Measurements from ENCODE around the gene SLC27A2. TPM values are rescaled to one million over a fixed set of nuclear protein-coding genes. Genes with fewer than 3 reads are reported as not detected.

SLC27A2 gene
- total and polyA plus RNA-seq, 2 donors (not counting 1 experiment from before 2014, with no cell fraction given), result 0.49 to 0.66 TPM

DNA sequence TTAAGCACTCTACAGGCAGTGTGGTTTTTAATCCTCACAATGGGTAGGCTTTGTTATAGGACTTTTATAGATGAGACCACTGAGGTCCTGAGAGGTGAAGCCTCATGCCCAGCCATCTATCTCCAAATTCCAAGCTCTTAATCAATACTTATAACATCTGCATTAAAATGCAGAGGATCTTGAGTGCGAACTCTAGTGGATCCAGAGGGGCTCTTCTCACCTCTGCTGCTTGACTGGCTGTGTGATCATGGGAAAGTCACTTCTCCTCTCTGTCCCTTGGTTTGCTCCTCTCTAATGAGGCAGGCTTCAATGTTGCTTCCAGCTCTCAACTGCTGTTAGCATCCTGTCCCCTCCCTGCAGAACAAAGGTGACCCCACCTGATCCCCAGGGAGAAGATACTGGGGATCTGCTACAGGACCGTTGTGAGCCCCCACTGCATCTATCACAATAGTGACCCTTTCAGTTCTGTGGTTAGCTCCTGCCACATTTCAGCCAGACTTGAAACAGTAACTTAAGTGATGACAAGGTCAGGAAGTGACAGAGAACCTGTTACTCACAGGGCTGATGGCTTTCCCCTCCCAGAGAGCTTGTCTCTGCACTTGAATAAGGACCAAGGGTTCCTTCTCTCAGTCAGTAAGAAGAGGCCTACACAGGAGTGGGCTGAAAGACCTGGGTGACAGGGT, 1.3 kb downstream of the SLC27A2 start:
- Histone ChIP-seq H3K4me3 (replicated peaks in 1 of 4; ENCODE audit: control extremely low read depth in 1 of 4, insufficient read depth in 1 of 4, low read depth in 3 of 4, low read length in 4 of 4) (no peak overlapping the region), H4K20me1 (ENCODE audit: control insufficient read depth, extremely low read depth, insufficient read depth, low read length) (no peaks in the 10 kb centered on the region), H3K27ac (ENCODE audit: insufficient read depth, low read length) (no peak overlapping the region), H3K27me3 (ENCODE audit: control insufficient read depth, insufficient read depth, low read length) (peaks cover 13% of the 10 kb centered on the region), H3K4me2 (ENCODE audit: extremely low read depth, insufficient read depth, low read length) (no peak overlapping the region), H2AFZ (ENCODE audit: low read length) (no peak overlapping the region), H3K36me3 (ENCODE audit: control insufficient read depth, insufficient read depth, low read length) (no peaks in the 10 kb centered on the region), H3K9ac (ENCODE audit: insufficient read depth, low read length) (no peak overlapping the region), H3K4me1 (ENCODE audit: control insufficient read depth, extremely low read depth, insufficient read depth, low read length) (no peaks in the 10 kb centered on the region), H3K9me3 (ENCODE audit: control insufficient read depth, insufficient read depth, low read depth, low read length) (no peaks in the 10 kb centered on the region), H3K79me2 (ENCODE audit: control insufficient read depth, insufficient read depth, low read length) (no peaks in the 10 kb centered on the region)
- TF ChIP-seq EZH2 (IDR thresholded peaks at IDR 0.05; ENCODE audit: low read length, missing control alignments), result no peak
- TF ChIP-seq, protein P1, sequence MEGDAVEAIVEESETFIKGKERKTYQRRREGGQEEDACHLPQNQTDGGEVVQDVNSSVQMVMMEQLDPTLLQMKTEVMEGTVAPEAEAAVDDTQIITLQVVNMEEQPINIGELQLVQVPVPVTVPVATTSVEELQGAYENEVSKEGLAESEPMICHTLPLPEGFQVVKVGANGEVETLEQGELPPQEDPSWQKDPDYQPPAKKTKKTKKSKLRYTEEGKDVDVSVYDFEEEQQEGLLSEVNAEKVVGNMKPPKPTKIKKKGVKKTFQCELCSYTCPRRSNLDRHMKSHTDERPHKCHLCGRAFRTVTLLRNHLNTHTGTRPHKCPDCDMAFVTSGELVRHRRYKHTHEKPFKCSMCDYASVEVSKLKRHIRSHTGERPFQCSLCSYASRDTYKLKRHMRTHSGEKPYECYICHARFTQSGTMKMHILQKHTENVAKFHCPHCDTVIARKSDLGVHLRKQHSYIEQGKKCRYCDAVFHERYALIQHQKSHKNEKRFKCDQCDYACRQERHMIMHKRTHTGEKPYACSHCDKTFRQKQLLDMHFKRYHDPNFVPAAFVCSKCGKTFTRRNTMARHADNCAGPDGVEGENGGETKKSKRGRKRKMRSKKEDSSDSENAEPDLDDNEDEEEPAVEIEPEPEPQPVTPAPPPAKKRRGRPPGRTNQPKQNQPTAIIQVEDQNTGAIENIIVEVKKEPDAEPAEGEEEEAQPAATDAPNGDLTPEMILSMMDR (conservative IDR thresholded peaks at IDR 0.05 in 1 of 2, IDR thresholded peaks at IDR 0.05 in 1 of 2; ENCODE audit: low read depth in 1 of 2, low read length in 2 of 2), result no peak
- DNase-seq (ENCODE audit: low read depth in 2 of 2), result no peak

DNA sequence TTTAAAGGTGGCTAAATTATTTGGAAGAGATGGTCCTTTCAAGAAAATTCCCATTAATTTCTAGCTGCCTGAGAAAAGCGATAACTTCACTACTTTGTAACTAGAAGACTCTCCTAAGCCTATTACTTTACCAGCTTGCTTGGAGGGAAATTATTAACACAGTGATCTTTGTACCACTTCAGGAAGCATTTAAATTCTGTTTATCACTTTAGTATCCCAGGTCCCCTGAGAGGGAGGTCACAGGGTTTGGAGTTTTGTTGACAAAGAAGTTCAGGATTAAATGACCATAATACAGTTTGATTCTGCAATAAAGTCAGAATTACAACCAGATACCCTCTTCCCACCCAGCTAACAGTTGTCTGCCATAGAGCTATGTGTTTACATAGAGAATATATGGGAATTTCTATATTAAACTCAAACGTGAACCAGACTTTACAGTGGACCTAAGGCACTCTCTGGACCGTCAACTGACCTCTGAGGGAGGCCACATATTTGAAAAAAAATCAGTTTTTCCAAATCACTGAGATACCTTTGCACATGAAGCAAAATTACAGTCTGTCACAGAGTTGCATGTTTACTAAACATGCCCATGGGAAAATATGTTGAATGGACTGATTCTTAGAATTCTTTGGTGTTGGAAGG, 3.0 kb downstream of the SLC27A2 start:
- H3K27me3 ChIP-seq (ENCODE audit: control insufficient read depth, insufficient read depth, low read length), result peaks cover 13% of the 10 kb centered on the region
- H3K4me3 ChIP-seq (replicated peaks in 1 of 4; ENCODE audit: control extremely low read depth in 1 of 4, insufficient read depth in 1 of 4, low read depth in 3 of 4, low read length in 4 of 4), result no peak overlapping the region
- DNase-seq (ENCODE audit: low read depth in 2 of 2), result no peak
- H4K20me1 ChIP-seq (ENCODE audit: control insufficient read depth, extremely low read depth, insufficient read depth, low read length), result no peaks in the 10 kb centered on the region
- H3K79me2 ChIP-seq (ENCODE audit: control insufficient read depth, insufficient read depth, low read length), result no peaks in the 10 kb centered on the region
- H3K4me2 ChIP-seq (ENCODE audit: extremely low read depth, insufficient read depth, low read length), result no peak overlapping the region
- no peaks in the 10 kb centered on the region for H3K36me3 ChIP-seq (ENCODE audit: control insufficient read depth, insufficient read depth, low read length)
- no peak overlapping the region for H3K9ac ChIP-seq (ENCODE audit: insufficient read depth, low read length)
- no peaks in the 10 kb centered on the region for H3K9me3 ChIP-seq (ENCODE audit: control insufficient read depth, insufficient read depth, low read depth, low read length)
- no peak overlapping the region for H3K27ac ChIP-seq (ENCODE audit: insufficient read depth, low read length)
- H2AFZ ChIP-seq (ENCODE audit: low read length), result no peak overlapping the region
- H3K4me1 ChIP-seq (ENCODE audit: control insufficient read depth, extremely low read depth, insufficient read depth, low read length), result no peaks in the 10 kb centered on the region
- no peak for TF ChIP-seq EZH2 (IDR thresholded peaks at IDR 0.05; ENCODE audit: low read length, missing control alignments)
- TF ChIP-seq, protein P1 (conservative IDR thresholded peaks at IDR 0.05 in 1 of 2, IDR thresholded peaks at IDR 0.05 in 1 of 2; ENCODE audit: low read depth in 1 of 2, low read length in 2 of 2), result no peak

DNA sequence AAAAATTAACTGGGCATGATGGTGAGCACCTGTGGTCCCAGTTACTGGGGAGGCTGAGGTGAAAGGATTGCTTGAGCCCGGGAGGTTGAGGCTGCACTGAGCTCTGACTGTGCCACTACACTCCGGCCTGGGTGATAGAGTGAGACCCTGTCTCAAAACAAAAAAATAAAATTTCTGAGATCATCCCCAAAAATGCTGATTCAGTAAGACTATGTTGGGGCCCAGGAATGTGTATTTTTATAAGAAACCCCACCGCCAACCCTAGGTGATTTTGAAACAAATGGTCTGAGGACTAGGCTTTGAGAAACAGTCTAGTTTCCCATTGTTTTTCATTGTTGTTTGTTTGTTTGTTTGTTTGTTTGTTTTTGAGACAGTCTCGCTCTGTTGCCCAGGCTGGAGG, 4.1 kb downstream of the SLC27A2 start:
- H4K20me1 ChIP-seq (ENCODE audit: control insufficient read depth, extremely low read depth, insufficient read depth, low read length), result no peaks in the 10 kb centered on the region
- peaks cover 10% of the 10 kb centered on the region for H3K27me3 ChIP-seq (ENCODE audit: control insufficient read depth, insufficient read depth, low read length)
- TF ChIP-seq, protein P1 (conservative IDR thresholded peaks at IDR 0.05 in 1 of 2, IDR thresholded peaks at IDR 0.05 in 1 of 2; ENCODE audit: low read depth in 1 of 2, low read length in 2 of 2), result no peak
- TF ChIP-seq EZH2 (IDR thresholded peaks at IDR 0.05; ENCODE audit: low read length, missing control alignments), result no peak
- H2AFZ ChIP-seq (ENCODE audit: low read length), result no peak overlapping the region
- no peak for DNase-seq (ENCODE audit: low read depth in 2 of 2)
- no peak overlapping the region for H3K9ac ChIP-seq (ENCODE audit: insufficient read depth, low read length)
- H3K79me2 ChIP-seq (ENCODE audit: control insufficient read depth, insufficient read depth, low read length), result no peaks in the 10 kb centered on the region
- no peaks in the 10 kb centered on the region for H3K4me1 ChIP-seq (ENCODE audit: control insufficient read depth, extremely low read depth, insufficient read depth, low read length)
- no peaks in the 10 kb centered on the region for H3K9me3 ChIP-seq (ENCODE audit: control insufficient read depth, insufficient read depth, low read depth, low read length)
- H3K4me2 ChIP-seq (ENCODE audit: extremely low read depth, insufficient read depth, low read length), result no peak overlapping the region
- no peak overlapping the region for H3K27ac ChIP-seq (ENCODE audit: insufficient read depth, low read length)
- H3K36me3 ChIP-seq (ENCODE audit: control insufficient read depth, insufficient read depth, low read length), result no peaks in the 10 kb centered on the region
- no peak overlapping the region for H3K4me3 ChIP-seq (replicated peaks in 1 of 4; ENCODE audit: control extremely low read depth in 1 of 4, insufficient read depth in 1 of 4, low read depth in 3 of 4, low read length in 4 of 4)
